ENCODE results near the gene TRABD2B.

The TRABD2B gene

DNA sequence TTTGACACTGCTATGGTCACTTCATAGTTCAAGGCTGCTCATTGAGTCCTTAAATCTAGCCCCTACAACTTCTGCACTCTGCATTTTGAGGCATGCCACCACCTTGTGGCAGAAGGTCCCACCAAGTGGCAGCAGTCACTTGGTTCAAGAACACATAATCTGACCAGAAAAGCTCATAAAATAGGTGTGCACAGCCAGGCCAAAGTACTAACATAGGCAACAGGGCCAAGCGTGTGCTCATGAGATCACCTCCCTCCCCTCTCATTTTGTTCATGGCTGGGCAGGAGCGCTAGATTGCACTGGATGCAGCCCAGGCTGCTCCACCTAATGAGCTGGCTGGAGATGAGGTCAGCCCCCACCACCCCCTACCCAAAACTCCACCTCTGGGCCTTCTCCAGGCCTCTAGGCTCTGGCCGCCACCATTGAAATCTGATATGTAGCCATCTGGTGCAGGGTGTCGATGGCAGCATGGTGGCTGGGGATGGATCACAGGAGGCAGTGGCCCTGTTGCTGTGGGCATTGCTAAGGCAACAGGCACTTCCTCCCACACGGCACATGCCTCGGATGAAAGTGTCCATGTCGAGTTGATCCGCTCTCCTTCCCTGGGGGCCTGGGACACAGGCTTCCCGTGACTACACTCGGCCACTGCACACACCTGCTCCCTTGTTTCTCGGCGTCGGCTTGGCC, 193.2 kb downstream of the TRABD2B start:
- no peak overlapping the region for H3K27ac ChIP-seq
- TF ChIP-seq, protein P1, sequence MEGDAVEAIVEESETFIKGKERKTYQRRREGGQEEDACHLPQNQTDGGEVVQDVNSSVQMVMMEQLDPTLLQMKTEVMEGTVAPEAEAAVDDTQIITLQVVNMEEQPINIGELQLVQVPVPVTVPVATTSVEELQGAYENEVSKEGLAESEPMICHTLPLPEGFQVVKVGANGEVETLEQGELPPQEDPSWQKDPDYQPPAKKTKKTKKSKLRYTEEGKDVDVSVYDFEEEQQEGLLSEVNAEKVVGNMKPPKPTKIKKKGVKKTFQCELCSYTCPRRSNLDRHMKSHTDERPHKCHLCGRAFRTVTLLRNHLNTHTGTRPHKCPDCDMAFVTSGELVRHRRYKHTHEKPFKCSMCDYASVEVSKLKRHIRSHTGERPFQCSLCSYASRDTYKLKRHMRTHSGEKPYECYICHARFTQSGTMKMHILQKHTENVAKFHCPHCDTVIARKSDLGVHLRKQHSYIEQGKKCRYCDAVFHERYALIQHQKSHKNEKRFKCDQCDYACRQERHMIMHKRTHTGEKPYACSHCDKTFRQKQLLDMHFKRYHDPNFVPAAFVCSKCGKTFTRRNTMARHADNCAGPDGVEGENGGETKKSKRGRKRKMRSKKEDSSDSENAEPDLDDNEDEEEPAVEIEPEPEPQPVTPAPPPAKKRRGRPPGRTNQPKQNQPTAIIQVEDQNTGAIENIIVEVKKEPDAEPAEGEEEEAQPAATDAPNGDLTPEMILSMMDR (conservative IDR thresholded peaks at IDR 0.05) = no peak
- no peak for TF ChIP-seq ZFX (IDR thresholded peaks at IDR 0.05)

DNA sequence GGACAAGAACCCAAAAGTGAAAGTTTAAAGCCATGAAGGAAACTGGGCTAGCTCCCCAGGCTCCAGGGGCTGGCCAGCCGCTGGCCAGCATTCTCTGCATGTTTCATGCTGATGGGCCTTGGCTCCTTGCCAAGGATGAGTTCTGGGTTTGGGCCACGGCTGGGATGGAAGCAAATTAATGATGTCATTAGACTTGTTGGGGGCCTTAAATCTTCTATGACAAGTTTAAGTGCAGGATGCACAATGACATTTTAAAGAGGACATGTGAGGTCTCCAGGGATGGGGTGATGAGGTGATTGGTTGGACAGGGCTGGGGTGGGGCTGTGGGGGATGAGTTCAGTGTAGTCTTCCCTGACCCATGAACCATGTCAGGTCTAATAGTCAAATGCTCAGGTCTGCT, 199.6 kb downstream of the TRABD2B start:
- no peak overlapping the region for H3K27ac ChIP-seq
- TF ChIP-seq, protein P1 (conservative IDR thresholded peaks at IDR 0.05) = no peak
- no peak for TF ChIP-seq ZFX (IDR thresholded peaks at IDR 0.05)

DNA sequence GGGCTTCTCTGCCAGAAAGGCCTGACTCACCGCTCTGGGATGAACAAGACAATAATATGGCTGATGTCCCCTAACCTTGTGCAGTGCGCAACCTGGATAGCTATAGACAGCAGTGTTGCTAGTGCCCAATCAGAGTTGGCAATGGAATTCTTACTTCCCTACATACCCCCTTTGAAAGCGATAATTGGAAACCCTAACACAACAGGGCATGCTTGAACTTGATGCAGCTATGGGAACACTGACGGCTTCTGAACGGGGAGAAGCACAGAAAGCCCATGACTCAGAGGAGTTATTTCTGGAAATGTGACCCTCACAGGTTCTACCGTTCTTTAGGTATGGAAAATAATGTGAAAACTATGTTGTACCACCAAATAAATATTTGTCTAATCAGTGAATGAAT, 200.6 kb downstream of the TRABD2B start:
- no peak for TF ChIP-seq ZFX (IDR thresholded peaks at IDR 0.05)
- TF ChIP-seq, protein P1 (conservative IDR thresholded peaks at IDR 0.05) = no peak
- H3K27ac ChIP-seq = no peak overlapping the region

DNA sequence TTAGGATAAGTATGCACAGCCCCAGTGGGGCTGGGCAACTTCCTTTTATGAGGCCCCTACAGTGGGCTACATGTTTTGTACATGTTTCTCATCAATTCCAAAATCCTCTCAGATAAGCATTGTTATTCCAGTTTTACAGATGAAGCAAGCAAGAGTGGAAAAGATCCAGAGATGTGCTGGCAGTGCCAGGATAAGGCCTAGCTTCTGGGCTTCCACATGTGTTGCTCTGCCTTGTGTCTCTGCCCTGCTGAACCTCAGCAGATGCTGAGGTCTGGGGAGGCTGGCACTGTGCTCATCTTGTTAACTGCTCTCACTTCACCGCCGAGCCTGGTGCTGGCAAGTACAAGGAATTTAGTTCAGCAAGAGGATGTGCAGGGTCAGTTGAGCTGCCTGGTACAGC, 202.1 kb downstream of the TRABD2B start:
- no peak for TF ChIP-seq ZFX (IDR thresholded peaks at IDR 0.05)
- TF ChIP-seq, protein P1 (conservative IDR thresholded peaks at IDR 0.05) = no peak
- H3K27ac ChIP-seq = no peak overlapping the region

DNA sequence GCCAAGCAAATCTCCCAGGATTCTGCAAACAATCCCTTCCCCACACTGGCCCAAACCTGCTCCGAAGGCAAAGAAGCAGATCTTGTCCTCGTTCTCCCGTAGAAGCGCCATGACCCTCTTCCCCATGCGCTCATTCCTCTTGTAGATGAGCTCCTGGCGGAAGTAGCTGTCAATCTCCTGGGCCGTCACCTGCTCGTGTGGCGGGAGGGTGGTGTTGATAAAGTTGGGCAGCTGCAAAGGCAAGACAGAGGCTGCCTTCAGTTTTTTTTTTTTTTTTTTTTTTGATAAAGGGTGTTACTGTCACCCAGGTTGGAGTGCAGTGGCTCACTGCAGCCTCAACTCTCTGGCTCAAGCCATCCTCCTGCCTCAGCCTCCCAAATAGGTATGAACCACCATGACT, 202.7 kb downstream of the TRABD2B start:
- H3K27ac ChIP-seq = no peak overlapping the region
- TF ChIP-seq, protein P1 (conservative IDR thresholded peaks at IDR 0.05) = no peak
- TF ChIP-seq ZFX (IDR thresholded peaks at IDR 0.05) = no peak

DNA sequence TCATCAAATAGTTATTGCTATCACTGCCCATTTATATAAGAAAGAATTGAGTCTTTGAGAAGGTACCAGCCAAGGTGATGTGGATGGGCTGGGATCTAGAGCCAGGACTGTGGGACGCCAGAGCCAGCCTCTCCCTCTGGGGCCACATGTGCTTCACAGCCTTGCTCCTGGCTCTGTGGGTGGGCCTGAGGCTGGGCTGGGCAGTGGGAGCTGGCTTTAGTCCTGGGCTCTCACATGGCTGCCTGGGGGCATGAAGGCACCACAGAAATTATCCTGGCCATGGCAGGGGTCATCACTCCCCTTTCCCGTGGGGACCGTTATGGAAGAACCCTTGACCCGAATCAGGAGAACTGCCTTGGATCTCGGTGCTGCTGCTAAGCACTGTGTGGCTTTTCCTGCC, 203.1 kb downstream of the TRABD2B start:
- TF ChIP-seq, protein P1 (conservative IDR thresholded peaks at IDR 0.05) = no peak
- no peak for TF ChIP-seq ZFX (IDR thresholded peaks at IDR 0.05)
- no peak overlapping the region for H3K27ac ChIP-seq

DNA sequence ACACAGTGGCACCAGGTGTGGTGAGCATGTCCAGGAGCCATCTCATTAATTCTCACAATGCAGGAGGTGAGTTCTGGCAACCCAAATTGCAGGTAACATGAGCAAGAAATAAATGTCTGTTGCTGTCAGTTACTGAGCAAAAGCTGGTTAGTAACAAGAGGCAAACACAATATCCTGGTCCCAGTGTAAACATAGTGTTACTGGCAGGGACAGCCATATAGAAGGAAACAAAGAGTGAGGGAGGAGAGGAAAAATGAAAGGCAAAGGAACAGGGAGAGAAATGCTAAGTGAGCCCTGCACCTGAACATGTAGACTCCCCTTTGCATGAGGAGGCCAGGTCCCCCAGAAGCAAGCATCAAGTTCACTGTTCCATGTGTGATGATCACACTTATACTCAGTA, 203.6 kb downstream of the TRABD2B start:
- TF ChIP-seq, protein P1 (conservative IDR thresholded peaks at IDR 0.05) = no peak
- TF ChIP-seq ZFX (IDR thresholded peaks at IDR 0.05) = no peak

More for the DNA sequence above, 203.6 kb downstream of the TRABD2B start:
- no peak overlapping the region for H3K27ac ChIP-seq

Measured in C4-2B (cell line).